Measurements from ENCODE around the gene SV2A.

DNA sequence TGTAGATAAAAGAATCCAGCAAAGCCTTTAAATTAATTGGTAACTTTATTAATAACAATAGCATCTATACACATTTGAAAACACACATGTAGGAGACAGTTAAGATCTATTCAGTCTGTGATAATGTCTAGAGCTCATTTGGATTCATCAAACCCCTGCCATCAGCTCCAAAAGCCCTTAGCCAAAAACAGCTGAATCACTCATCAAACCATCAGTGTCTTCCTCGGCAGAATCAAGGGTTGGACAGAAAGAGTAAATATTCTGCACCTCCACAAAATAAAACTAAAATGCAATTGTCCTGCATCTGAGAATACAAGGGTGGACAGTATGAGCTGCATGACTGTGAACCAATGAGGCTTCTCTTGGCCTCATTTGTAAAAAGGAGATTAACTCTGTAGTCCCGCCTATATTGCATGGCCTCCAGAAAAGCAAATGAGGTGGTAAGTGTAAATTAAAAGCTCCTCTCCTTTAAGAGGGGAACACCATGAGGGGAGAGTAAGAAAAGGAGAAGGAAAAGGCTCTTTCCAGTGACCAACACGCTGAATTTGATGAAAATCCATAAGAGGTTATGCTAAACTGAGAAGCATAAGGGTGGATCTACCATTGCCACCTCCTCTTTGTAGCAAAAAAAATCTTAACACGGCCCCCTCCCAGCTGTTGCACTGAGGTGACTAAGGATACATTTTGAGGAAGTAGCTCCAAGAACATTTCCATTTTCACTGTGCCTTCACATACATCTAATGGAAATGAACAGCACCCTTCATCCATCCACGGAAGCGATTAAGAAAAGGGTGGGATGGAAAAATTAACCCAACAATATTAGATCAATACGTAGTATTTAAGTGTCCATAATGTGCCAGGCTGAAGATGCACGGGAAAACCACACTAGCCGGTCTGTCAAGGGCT is 33.0 kb downstream of the SV2A start:
- TF ChIP-seq, protein P1, sequence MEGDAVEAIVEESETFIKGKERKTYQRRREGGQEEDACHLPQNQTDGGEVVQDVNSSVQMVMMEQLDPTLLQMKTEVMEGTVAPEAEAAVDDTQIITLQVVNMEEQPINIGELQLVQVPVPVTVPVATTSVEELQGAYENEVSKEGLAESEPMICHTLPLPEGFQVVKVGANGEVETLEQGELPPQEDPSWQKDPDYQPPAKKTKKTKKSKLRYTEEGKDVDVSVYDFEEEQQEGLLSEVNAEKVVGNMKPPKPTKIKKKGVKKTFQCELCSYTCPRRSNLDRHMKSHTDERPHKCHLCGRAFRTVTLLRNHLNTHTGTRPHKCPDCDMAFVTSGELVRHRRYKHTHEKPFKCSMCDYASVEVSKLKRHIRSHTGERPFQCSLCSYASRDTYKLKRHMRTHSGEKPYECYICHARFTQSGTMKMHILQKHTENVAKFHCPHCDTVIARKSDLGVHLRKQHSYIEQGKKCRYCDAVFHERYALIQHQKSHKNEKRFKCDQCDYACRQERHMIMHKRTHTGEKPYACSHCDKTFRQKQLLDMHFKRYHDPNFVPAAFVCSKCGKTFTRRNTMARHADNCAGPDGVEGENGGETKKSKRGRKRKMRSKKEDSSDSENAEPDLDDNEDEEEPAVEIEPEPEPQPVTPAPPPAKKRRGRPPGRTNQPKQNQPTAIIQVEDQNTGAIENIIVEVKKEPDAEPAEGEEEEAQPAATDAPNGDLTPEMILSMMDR (tag by site-specific recombination; IDR thresholded peaks at IDR 0.05) = no peak
- TF ChIP-seq MEIS1 (CRISPR knock-in tag; IDR thresholded peaks at IDR 0.05; ENCODE audit: borderline replicate concordance) = no peak
- TF ChIP-seq, protein P2, sequence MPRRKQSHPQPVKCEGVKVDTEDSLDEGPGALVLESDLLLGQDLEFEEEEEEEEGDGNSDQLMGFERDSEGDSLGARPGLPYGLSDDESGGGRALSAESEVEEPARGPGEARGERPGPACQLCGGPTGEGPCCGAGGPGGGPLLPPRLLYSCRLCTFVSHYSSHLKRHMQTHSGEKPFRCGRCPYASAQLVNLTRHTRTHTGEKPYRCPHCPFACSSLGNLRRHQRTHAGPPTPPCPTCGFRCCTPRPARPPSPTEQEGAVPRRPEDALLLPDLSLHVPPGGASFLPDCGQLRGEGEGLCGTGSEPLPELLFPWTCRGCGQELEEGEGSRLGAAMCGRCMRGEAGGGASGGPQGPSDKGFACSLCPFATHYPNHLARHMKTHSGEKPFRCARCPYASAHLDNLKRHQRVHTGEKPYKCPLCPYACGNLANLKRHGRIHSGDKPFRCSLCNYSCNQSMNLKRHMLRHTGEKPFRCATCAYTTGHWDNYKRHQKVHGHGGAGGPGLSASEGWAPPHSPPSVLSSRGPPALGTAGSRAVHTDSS (tag by site-specific recombination; IDR thresholded peaks at IDR 0.05) = no peak
- TF ChIP-seq ZBTB7A (tag by site-specific recombination; IDR thresholded peaks at IDR 0.05; ENCODE audit: low read depth) = no peak
